Activated T-cell treated with anti-CD3 and anti-CD28 coated beads for 1 hour (primary cell): ENCODE results near the gene PROKR1.

Experiments used
- DNase-seq: peaks from one replicate; pipeline ENCODE4 v3.0.0-alpha.2; 2020; ENCODE audit warnings: low read depth

PROKR1 gene

DNA sequence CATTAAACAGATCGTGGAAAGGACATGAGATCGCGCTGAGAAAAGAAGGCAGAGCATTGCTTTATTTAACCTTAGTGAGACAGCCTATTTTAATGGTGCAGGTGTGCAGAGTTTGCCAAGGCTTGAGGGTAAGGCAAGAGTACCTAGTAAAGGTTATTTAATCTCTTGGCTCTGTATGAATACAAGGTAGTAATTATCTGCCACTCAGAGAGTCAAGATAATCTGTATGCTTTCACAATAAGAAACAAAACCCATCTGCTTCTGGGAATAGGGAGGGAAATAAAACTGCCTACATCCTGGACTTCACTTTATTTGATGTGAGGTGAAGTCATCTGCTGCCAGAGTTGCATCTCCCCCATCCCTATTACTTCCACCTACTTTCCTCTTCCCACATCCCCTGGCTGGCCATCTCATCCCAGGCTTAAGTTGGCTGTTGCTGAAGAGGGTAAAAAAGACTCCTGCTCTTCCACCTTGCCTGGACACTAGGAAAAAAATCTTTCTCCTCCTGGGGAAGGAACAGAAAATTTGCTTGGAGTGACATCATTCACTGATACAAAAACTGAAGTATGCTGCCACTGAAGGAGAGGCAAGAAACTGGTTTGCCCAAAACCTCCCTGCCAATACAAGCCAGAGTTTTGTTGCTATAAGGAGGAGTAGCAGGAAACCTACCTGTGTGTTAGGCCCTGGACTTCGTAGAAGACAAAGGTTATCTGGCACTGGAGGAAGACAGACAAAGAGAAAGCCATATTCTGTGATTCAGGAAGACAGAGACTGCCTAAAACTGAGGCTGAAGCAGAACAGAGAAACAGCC is 55.4 kb downstream of the PROKR1 start:
- no peak for DNase-seq

DNA sequence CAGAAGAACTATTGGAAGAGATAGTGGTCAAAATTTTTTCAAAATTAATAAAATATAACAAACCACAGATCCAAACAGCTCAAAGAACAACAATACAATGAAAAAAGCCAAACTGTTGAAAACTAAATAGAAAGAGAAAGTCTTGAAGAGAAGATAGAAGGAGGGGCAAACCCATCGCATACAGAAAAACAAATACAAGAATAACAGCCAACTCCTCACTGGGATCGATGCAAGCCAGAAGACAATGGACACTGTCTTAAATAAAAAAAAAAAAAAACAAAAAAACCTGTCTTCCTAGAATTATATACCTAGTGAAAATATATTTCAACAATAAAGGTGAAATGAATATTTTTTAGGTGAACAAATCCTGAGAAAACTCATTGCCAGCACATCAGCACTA is 57.2 kb downstream of the PROKR1 start:
- no peak for DNase-seq

DNA sequence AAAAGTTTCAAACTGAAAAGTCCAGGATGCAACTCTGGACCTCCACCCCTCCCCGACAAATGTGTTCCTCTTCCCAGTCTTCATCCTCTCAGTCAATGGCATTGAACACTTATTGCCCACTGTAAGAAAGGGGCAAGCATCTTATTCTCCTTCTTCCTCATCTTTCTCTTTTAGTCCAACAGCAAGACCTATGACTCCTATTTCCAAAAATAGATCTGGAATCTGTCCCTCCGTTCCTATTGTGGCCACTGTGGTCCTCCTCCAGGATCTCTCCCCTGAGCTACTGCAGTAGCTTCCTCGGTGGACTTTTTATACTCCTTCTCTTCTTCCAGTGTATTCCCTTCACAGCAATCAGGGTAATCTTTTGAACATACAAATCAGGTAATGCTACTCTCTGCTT is 63.3 kb downstream of the PROKR1 start:
- no peak for DNase-seq
